SK-N-SH (cell line): Measurements from ENCODE around the gene CAPNS1. TPM values are rescaled to one million over a fixed set of nuclear protein-coding genes. Genes with fewer than 3 reads are reported as not detected.

Source experiments
- CTCF ChIA-PET: fragments of 300-600, 350-600 bp; formaldehyde crosslinking; extraction: SDS; loops from one replicate; lab custom pipeline; 2021; lab: Yijun Ruan, JAX
- POLR2A ChIA-PET: fragments of 350-600 bp; sonication (Branson Sonifier 250); formaldehyde crosslinking; extraction: SDS; loops from one replicate; lab custom pipeline; 2020; ENCODE audit warnings: antibody characterized with exemption, inconsistent platforms; lab: Yijun Ruan, JAX
- DNase-seq: peaks from one replicate; pipeline ENCODE4 v3.0.0; 2012
- H2AFZ ChIP-seq: fragments of 200-600 bp; sonication (generic); 2 replicates; pipeline ENCODE4 v1.8.1; 2016; ENCODE audit warnings: antibody characterized with exemption, mild to moderate bottlenecking, low read depth
- H3F3A ChIP-seq: fragments of 200-600 bp; sonication (generic); replicated peaks from 2 replicates; pipeline ENCODE3; 2016; ENCODE audit warnings: antibody characterized with exemption, mild to moderate bottlenecking; ENCODE audit not compliant: insufficient read depth
- H3K27ac ChIP-seq, 2 experiments: fragments of 200-500 bp in 1 of 2; fragments of 200-600 bp in 1 of 2; sonication (Bioruptor generic) in 1 of 2; sonication (generic), shearing (Covaris generic) in 1 of 2; 2 replicates each; pipeline versions ENCODE4 v1.5.1 to v1.6.1; 2014 to 2016; ENCODE audit warnings: low read depth in 2 of 2, inconsistent platforms in 1 of 2, low read length in 1 of 2, mild to moderate bottlenecking in 1 of 2, mixed read lengths in 1 of 2
- H3K27me3 ChIP-seq: fragments of 200-600 bp; sonication (generic), shearing (Covaris generic); 2 replicates; pipeline ENCODE4 v1.6.1; 2016; ENCODE audit warnings: mixed run types; ENCODE audit not compliant: insufficient read depth
- H3K36me3 ChIP-seq, 2 experiments: fragments of 200-500 bp in 1 of 2; fragments of 200-600 bp in 1 of 2; sonication (Bioruptor generic) in 1 of 2; sonication (generic) in 1 of 2; replicated peaks in 1 of 2; 2 replicates each; pipeline versions ENCODE3 to v1.5.1; 2014 to 2016; ENCODE audit warnings: low read length in 1 of 2, mild to moderate bottlenecking in 1 of 2; ENCODE audit not compliant: insufficient read depth in 2 of 2, control insufficient read depth in 1 of 2
- H3K4me1 ChIP-seq, 2 experiments: fragments of 200-500 bp in 1 of 2; fragments of 200-600 bp in 1 of 2; sonication (Bioruptor generic) in 1 of 2; sonication (generic), shearing (Covaris generic) in 1 of 2; 2 replicates each; pipeline versions ENCODE4 v1.5.1 to v1.6.1; 2014 to 2016; ENCODE audit warnings: low read depth in 1 of 2, low read length in 1 of 2, mixed run types in 1 of 2; ENCODE audit not compliant: insufficient read depth in 2 of 2, control insufficient read depth in 1 of 2
- H3K4me2 ChIP-seq: fragments of 200-600 bp; sonication (generic), shearing (Covaris generic); 2 replicates; pipeline ENCODE4 v1.6.1; 2017; ENCODE audit warnings: mixed run types
- H3K4me3 ChIP-seq, 2 experiments: fragments of 200-500 bp in 1 of 2; fragments of 200-600 bp in 1 of 2; sonication (Bioruptor generic) in 1 of 2; sonication (generic), shearing (Covaris generic) in 1 of 2; 2 replicates each; pipeline versions ENCODE4 v1.5.1 to v1.8.1; 2014 to 2016; ENCODE audit warnings: low read depth in 2 of 2, inconsistent platforms in 1 of 2, low read length in 1 of 2, mild to moderate bottlenecking in 1 of 2, mixed read lengths in 1 of 2, moderate library complexity in 1 of 2
- H3K79me2 ChIP-seq: fragments of 200-600 bp; sonication (generic); 2 replicates; pipeline ENCODE4 v1.8.1; 2017; ENCODE audit warnings: mild to moderate bottlenecking; ENCODE audit not compliant: insufficient read depth
- H3K9ac ChIP-seq: fragments of 200-600 bp; sonication (generic); 2 replicates; pipeline ENCODE4 v1.6.1; 2017; ENCODE audit warnings: mixed run types
- H3K9me2 ChIP-seq: fragments of 200-600 bp; sonication (generic); 2 replicates; pipeline ENCODE4 v1.6.1; 2017; ENCODE audit warnings: mixed run types
- H3K9me3 ChIP-seq: fragments of 200-600 bp; sonication (generic); 2 replicates; pipeline ENCODE4 v1.6.1; 2017; ENCODE audit warnings: mixed run types, mild to moderate bottlenecking, moderate library complexity
- H4K20me1 ChIP-seq: fragments of 200-600 bp; sonication (generic); 2 replicates; pipeline ENCODE4 v1.6.1; 2017; ENCODE audit warnings: mild to moderate bottlenecking, mixed run types; ENCODE audit not compliant: insufficient read depth
- EZH2phosphoT487 ChIP-seq: fragments of 200-600 bp; sonication (generic); IDR thresholded peaks from 2 replicates; pipeline ENCODE4 v1.6.1; 2017; ENCODE audit warnings: low read depth, mixed run types, mild to moderate bottlenecking, antibody characterized with exemption, moderate library complexity, borderline replicate concordance
- FOXJ3 ChIP-seq: sonication (generic); formaldehyde crosslinking; IDR thresholded peaks from 2 replicates; pipeline ENCODE4 v1.5.1; 2020; ENCODE audit warnings: mild to moderate bottlenecking, missing genetic modification reagents
- MEF2A ChIP-seq: IDR thresholded peaks from 2 replicates; pipeline ENCODE4 v1.4.0; 2012; ENCODE audit warnings: low read depth, borderline replicate concordance
- NFIC ChIP-seq: IDR thresholded peaks from 2 replicates; pipeline ENCODE4 v1.4.0; 2012; ENCODE audit warnings: borderline replicate concordance
- POLR2AphosphoS5 ChIP-seq: IDR thresholded peaks from 2 replicates; pipeline ENCODE4 v1.6.1; 2012; ENCODE audit warnings: low read depth, low read length
- RFX5 ChIP-seq: IDR thresholded peaks from 2 replicates; pipeline ENCODE4 v1.6.1; 2012; ENCODE audit warnings: mild to moderate bottlenecking, improper control_type of control experiment, low read length
- SIN3A ChIP-seq: IDR thresholded peaks from 2 replicates; pipeline ENCODE4 v1.6.1; 2012; ENCODE audit warnings: low read depth, mild to moderate bottlenecking, low read length, moderate library complexity, borderline replicate concordance
- SMC3 ChIP-seq: IDR thresholded peaks from 2 replicates; pipeline ENCODE4 v1.6.1; 2012; ENCODE audit warnings: low read depth, low read length, improper control_type of control experiment
- TAF1 ChIP-seq: IDR thresholded peaks from 2 replicates; pipeline ENCODE4 v1.6.1; 2012; ENCODE audit warnings: low read depth, mild to moderate bottlenecking, low read length, moderate library complexity, borderline replicate concordance
- TCF12 ChIP-seq: IDR thresholded peaks from 2 replicates; pipeline ENCODE4 v1.4.0; 2012
- YY1 ChIP-seq: IDR thresholded peaks from 2 replicates; pipeline ENCODE4 v1.4.0; 2012; ENCODE audit warnings: low read depth, mild to moderate bottlenecking
- WGBS: methylation state at CpG from one replicate; pipeline ENCODE4 v1.1.6; 2017; ENCODE audit warnings: low lambda C conversion rate; 5-methylcytosine and 5-hydroxymethylcytosine counted together
- polyA plus RNA-seq, 3 experiments: library from polyadenylated mRNA; depleted of rRNA; stranded (reverse); fragments of >200 nt; gene quantifications; 2 replicates each; pipeline ENCODE4 v1.2.3, GENCODE V29; 2012
- TF ChIP-seq, protein P1 (sequence below): IDR thresholded peaks from 2 replicates; pipeline ENCODE4 v1.4.0; 2012; ENCODE audit warnings: low read depth, borderline replicate concordance
- TF ChIP-seq, protein P2 (sequence below): fragments of 150-350 bp; IDR thresholded peaks from 2 replicates; pipeline ENCODE4 v1.6.1; 2017; ENCODE audit warnings: antibody characterized with exemption, low read length, low read depth, borderline replicate concordance
- TF ChIP-seq, protein P3 (sequence below): fragments of 150-350 bp; IDR thresholded peaks from 2 replicates; pipeline ENCODE4 v1.6.1; 2016; ENCODE audit warnings: mild to moderate bottlenecking, low read depth, low read length
- TF ChIP-seq, protein P4 (sequence below): IDR thresholded peaks from 2 replicates; pipeline ENCODE4 v1.6.1; 2012; ENCODE audit warnings: mild to moderate bottlenecking, low read depth, low read length, moderate library complexity

CAPNS1 gene
- polyA plus RNA-seq, 1 of the 3 experiments (the other 2 are of a cell fraction), result 999 TPM

DNA sequence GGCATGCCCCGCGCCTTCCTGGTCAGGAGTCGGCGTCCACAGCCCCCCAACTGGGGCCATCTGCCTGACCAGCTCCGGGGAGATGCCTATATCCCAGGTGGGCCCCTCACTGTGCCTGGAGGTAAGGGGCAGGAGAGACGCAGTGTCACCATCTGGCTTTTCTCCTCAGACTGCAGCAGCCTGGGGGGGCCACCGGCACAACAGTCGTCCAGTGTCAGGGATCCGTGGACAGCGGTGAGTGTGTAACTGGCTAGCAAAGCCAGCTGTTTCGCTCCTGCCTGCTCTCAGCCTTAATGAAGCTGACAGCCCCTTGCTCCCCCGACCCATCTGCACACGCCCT, 28.7 kb upstream of the CAPNS1 start:
- Histone ChIP-seq H3K27ac (no peak overlapping the region), H3K4me1 (peaks cover 2 to 16% of the 10 kb centered on the region in 2 experiments; a peak in 1 of 4 replicates), H3K4me2 (no peak overlapping the region), H3K27me3 (no peaks in the 10 kb centered on the region), H2AFZ (no peak overlapping the region), H3K9me2 (no peaks in the 10 kb centered on the region), H3K9me3 (no peaks in the 10 kb centered on the region), H3F3A (no peaks in the 10 kb centered on the region), H4K20me1 (no peaks in the 10 kb centered on the region), H3K9ac (no peak overlapping the region), H3K4me3 (no peak overlapping the region), H3K79me2 (peaks cover 16% of the 10 kb centered on the region; the same call in 1 of the 2 replicates), H3K36me3 (peaks cover 4 to 21% of the 10 kb centered on the region in 2 experiments)
- 85% methylated on average over 8 of the region's 13 CpGs for WGBS
- DNase-seq, result no peak
- CTCF ChIA-PET, result no interaction called here
- no peak for TF ChIP-seq POLR2AphosphoS5
- TF ChIP-seq, protein P1, sequence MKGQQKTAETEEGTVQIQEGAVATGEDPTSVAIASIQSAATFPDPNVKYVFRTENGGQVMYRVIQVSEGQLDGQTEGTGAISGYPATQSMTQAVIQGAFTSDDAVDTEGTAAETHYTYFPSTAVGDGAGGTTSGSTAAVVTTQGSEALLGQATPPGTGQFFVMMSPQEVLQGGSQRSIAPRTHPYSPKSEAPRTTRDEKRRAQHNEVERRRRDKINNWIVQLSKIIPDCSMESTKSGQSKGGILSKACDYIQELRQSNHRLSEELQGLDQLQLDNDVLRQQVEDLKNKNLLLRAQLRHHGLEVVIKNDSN, result no peak
- no peak for TF ChIP-seq SMC3
- TF ChIP-seq RFX5, result no peak
- TF ChIP-seq TAF1, result no peak
- TF ChIP-seq, protein P2, sequence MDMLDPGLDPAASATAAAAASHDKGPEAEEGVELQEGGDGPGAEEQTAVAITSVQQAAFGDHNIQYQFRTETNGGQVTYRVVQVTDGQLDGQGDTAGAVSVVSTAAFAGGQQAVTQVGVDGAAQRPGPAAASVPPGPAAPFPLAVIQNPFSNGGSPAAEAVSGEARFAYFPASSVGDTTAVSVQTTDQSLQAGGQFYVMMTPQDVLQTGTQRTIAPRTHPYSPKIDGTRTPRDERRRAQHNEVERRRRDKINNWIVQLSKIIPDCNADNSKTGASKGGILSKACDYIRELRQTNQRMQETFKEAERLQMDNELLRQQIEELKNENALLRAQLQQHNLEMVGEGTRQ, result no peak
- no peak for TF ChIP-seq YY1
- TF ChIP-seq EZH2phosphoT487, result no peak
- no peak for TF ChIP-seq NFIC
- no peak for TF ChIP-seq MEF2A
- TF ChIP-seq FOXJ3 (CRISPR knock-in tag), result no peak
- TF ChIP-seq, protein P3, sequence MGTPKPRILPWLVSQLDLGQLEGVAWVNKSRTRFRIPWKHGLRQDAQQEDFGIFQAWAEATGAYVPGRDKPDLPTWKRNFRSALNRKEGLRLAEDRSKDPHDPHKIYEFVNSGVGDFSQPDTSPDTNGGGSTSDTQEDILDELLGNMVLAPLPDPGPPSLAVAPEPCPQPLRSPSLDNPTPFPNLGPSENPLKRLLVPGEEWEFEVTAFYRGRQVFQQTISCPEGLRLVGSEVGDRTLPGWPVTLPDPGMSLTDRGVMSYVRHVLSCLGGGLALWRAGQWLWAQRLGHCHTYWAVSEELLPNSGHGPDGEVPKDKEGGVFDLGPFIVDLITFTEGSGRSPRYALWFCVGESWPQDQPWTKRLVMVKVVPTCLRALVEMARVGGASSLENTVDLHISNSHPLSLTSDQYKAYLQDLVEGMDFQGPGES, result no peak
- TF ChIP-seq TCF12, result no peak
- no peak for TF ChIP-seq SIN3A
- TF ChIP-seq, protein P4, sequence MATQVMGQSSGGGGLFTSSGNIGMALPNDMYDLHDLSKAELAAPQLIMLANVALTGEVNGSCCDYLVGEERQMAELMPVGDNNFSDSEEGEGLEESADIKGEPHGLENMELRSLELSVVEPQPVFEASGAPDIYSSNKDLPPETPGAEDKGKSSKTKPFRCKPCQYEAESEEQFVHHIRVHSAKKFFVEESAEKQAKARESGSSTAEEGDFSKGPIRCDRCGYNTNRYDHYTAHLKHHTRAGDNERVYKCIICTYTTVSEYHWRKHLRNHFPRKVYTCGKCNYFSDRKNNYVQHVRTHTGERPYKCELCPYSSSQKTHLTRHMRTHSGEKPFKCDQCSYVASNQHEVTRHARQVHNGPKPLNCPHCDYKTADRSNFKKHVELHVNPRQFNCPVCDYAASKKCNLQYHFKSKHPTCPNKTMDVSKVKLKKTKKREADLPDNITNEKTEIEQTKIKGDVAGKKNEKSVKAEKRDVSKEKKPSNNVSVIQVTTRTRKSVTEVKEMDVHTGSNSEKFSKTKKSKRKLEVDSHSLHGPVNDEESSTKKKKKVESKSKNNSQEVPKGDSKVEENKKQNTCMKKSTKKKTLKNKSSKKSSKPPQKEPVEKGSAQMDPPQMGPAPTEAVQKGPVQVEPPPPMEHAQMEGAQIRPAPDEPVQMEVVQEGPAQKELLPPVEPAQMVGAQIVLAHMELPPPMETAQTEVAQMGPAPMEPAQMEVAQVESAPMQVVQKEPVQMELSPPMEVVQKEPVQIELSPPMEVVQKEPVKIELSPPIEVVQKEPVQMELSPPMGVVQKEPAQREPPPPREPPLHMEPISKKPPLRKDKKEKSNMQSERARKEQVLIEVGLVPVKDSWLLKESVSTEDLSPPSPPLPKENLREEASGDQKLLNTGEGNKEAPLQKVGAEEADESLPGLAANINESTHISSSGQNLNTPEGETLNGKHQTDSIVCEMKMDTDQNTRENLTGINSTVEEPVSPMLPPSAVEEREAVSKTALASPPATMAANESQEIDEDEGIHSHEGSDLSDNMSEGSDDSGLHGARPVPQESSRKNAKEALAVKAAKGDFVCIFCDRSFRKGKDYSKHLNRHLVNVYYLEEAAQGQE, result no peak
- POLR2A ChIA-PET, result no interaction called here
